Panc1 (cell line): ENCODE data around the gene RARRES2. TPM values are rescaled to one million over a fixed set of nuclear protein-coding genes. Genes with fewer than 3 reads are reported as not detected.
A peak's percentile ranks its signal among the peaks of the same experiment; 100 is the strongest.

Experiments used
- ATAC-seq: fragments of 200-7000 bp; cut with Tn5 transposase; 2 replicates; pipeline ENCODE4 v1.9.1; 2020; ENCODE audit warnings: mild to moderate bottlenecking, moderate library complexity
- BruUV-seq: library from RNA; stranded (reverse); fragments of 400-500 nt; replicated peaks from 2 replicates; lab custom pipeline; 2021; lab: Mats Ljungman, UMichigan
- CTCF ChIA-PET: fragments of 300-600 bp; sonication (Branson Sonifier 250); formaldehyde crosslinking; loops from one replicate; lab custom pipeline; 2022; ENCODE audit warnings: antibody characterized with exemption; lab: Charles Lee
- POLR2A ChIA-PET: fragments of 300-600 bp; sonication (Branson Sonifier 250); formaldehyde crosslinking; loops from one replicate; lab custom pipeline; 2022; ENCODE audit warnings: antibody characterized with exemption; lab: Charles Lee
- DNase-seq: peaks from one replicate; pipeline ENCODE4 v3.0.0-alpha.2; 2010; ENCODE audit warnings: low read depth, low spot score
- H3K27ac ChIP-seq: 2 replicates; pipeline ENCODE4 v1.5.1; 2011; ENCODE audit warnings: mild to moderate bottlenecking, low read length, inconsistent platforms
- H3K27me3 ChIP-seq: fragments of 200-500 bp; sonication (Bioruptor generic); 2 replicates; pipeline ENCODE4 v1.6.0; 2014; ENCODE audit warnings: low read length, inconsistent platforms; ENCODE audit not compliant: control insufficient read depth, insufficient read depth
- H3K36me3 ChIP-seq: fragments of 200-500 bp; sonication (Bioruptor generic); 2 replicates; pipeline ENCODE4 v1.5.1; 2014; ENCODE audit warnings: inconsistent platforms, mild to moderate bottlenecking, low read length, moderate library complexity; ENCODE audit not compliant: control insufficient read depth, insufficient read depth
- H3K4me1 ChIP-seq: 2 replicates; pipeline ENCODE4 v1.5.1; 2011; ENCODE audit warnings: inconsistent platforms, mild to moderate bottlenecking, low read length, moderate library complexity; ENCODE audit not compliant: control insufficient read depth, insufficient read depth
- H3K4me3 ChIP-seq, 2 experiments: 2 replicates each; pipeline ENCODE4 v1.5.1; 2011 to 2012; ENCODE audit warnings: low read depth in 2 of 2, low read length in 2 of 2, mild to moderate bottlenecking in 2 of 2, inconsistent platforms in 1 of 2, moderate library complexity in 1 of 2
- H3K9me3 ChIP-seq: fragments of 200-500 bp; sonication (Bioruptor generic); 2 replicates; pipeline ENCODE4 v1.5.1; 2014; ENCODE audit warnings: low read depth, mild to moderate bottlenecking, inconsistent platforms, low read length, moderate library complexity; ENCODE audit not compliant: control insufficient read depth, insufficient read depth
- POLR2AphosphoS5 ChIP-seq: IDR thresholded peaks from 2 replicates; pipeline ENCODE4 v1.6.1; 2012; ENCODE audit warnings: mild to moderate bottlenecking, low read depth, low read length, moderate library complexity
- REST ChIP-seq, 2 experiments: IDR thresholded peaks; 2 replicates each; pipeline ENCODE4 v1.6.1; 2011 to 2012; ENCODE audit warnings: low read depth in 2 of 2, control low read depth in 1 of 2, low read length in 1 of 2, mild to moderate bottlenecking in 1 of 2, moderate library complexity in 1 of 2; ENCODE audit not compliant: insufficient read depth in 1 of 2
- SIN3A ChIP-seq: IDR thresholded peaks from 2 replicates; pipeline ENCODE4 v1.6.1; 2012; ENCODE audit warnings: low read depth, mild to moderate bottlenecking, low read length, moderate library complexity, borderline replicate concordance; ENCODE audit not compliant: insufficient read depth
- TCF7L2 ChIP-seq: IDR thresholded peaks from 2 replicates; pipeline ENCODE4 v1.6.1; 2011; ENCODE audit warnings: mild to moderate bottlenecking, low read depth, low read length, inconsistent platforms
- in situ Hi-C: cut with HindIII; loops from 2 replicates; pipeline ENCODE4 v1.10.0; 2016; ENCODE audit warnings: low sequenced_read_pairs, low pct_unique_long_range_greater_than_20kb
- intact Hi-C: fragments of 100-400 bp; cut with micrococcal nuclease; formaldehyde crosslinking; loops from one replicate; pipeline ENCODE4 v1.10.0; 2022; ENCODE audit not compliant: unreplicated experiment
- total RNA-seq: library from RNA; stranded (reverse); gene quantifications from one replicate; pipeline ENCODE4 v1.2.1, GENCODE V29; 2021; ENCODE audit not compliant: unreplicated experiment
- TF ChIP-seq, protein P1 (sequence below): fragments of 450-650 bp; IDR thresholded peaks from 2 replicates; pipeline ENCODE4 v1.5.1; 2017; ENCODE audit warnings: mild to moderate bottlenecking

Gene RARRES2
- total RNA-seq, 1 experiment from 2014 or later, result 1.1 TPM

GRCh38 chr7:150359622-150360362, 18.4 kb upstream of the RARRES2 start:
- Histone ChIP-seq H3K36me3 (no peaks in the 10 kb centered on the region), H3K4me3 (no peak overlapping the region), H3K27me3 (no peaks in the 10 kb centered on the region), H3K27ac (peak overlapping the region; percentile 24; the same call in 1 of the 2 replicates), H3K9me3 (no peaks in the 10 kb centered on the region), H3K4me1 (peaks cover 28% of the 10 kb centered on the region)
- in situ Hi-C loops (no loop called here), intact Hi-C loops (no loop called here)
- BruUV-seq, result no TSS peak
- TF ChIP-seq SIN3A (no peak), REST (IDR thresholded peaks at IDR 0.05; ENCODE audit: insufficient read depth in 1 of 2, low read depth in 2 of 2, low read length in 1 of 2) (no peak), TCF7L2 (no peak), POLR2AphosphoS5 (no peak)
- TF ChIP-seq, protein P1, sequence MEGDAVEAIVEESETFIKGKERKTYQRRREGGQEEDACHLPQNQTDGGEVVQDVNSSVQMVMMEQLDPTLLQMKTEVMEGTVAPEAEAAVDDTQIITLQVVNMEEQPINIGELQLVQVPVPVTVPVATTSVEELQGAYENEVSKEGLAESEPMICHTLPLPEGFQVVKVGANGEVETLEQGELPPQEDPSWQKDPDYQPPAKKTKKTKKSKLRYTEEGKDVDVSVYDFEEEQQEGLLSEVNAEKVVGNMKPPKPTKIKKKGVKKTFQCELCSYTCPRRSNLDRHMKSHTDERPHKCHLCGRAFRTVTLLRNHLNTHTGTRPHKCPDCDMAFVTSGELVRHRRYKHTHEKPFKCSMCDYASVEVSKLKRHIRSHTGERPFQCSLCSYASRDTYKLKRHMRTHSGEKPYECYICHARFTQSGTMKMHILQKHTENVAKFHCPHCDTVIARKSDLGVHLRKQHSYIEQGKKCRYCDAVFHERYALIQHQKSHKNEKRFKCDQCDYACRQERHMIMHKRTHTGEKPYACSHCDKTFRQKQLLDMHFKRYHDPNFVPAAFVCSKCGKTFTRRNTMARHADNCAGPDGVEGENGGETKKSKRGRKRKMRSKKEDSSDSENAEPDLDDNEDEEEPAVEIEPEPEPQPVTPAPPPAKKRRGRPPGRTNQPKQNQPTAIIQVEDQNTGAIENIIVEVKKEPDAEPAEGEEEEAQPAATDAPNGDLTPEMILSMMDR, result no peak
- DNase-seq (no peak), ATAC-seq (no peak)
- CTCF ChIA-PET, result no interaction called here
- POLR2A ChIA-PET, result no interaction called here

- Histone ChIP-seq H3K4me1 (peaks cover 28% of the 10 kb centered on the region), H3K27ac (peak overlapping the region; percentile 34; the same call in 1 of the 2 replicates), H3K36me3 (no peaks in the 10 kb centered on the region), H3K27me3 (no peaks in the 10 kb centered on the region), H3K9me3 (no peaks in the 10 kb centered on the region), H3K4me3 (no peak overlapping the region)
- POLR2A ChIA-PET, result no interaction called here
- DNase-seq (no peak), ATAC-seq (no peak)
- no TSS peak for BruUV-seq
- intact Hi-C loops, result no loop called here
- in situ Hi-C loops, result no loop called here
- CTCF ChIA-PET, result interaction anchor here (0.6 kb wide), 1 partner anchor 39 kb away, joined by 4 read pairs; no protein-coding TSS in a partner anchor
- no peak for TF ChIP-seq REST (IDR thresholded peaks at IDR 0.05; ENCODE audit: insufficient read depth in 1 of 2, low read depth in 2 of 2, low read length in 1 of 2)
- TF ChIP-seq POLR2AphosphoS5, result no peak
- TF ChIP-seq, protein P1, result no peak
- TF ChIP-seq SIN3A, result no peak
- no peak for TF ChIP-seq TCF7L2
Observed at GRCh38 chr7:150358988-150359621, 17.7 kb upstream of the RARRES2 start.
